Measurements from ENCODE around the gene CDKAL1.
"Not testable (repeated sequence)": the region's sequence is repeated elsewhere in the genome, so short reads cannot be mapped to it uniquely, and the experiment has no call there.

CDKAL1 gene

DNA sequence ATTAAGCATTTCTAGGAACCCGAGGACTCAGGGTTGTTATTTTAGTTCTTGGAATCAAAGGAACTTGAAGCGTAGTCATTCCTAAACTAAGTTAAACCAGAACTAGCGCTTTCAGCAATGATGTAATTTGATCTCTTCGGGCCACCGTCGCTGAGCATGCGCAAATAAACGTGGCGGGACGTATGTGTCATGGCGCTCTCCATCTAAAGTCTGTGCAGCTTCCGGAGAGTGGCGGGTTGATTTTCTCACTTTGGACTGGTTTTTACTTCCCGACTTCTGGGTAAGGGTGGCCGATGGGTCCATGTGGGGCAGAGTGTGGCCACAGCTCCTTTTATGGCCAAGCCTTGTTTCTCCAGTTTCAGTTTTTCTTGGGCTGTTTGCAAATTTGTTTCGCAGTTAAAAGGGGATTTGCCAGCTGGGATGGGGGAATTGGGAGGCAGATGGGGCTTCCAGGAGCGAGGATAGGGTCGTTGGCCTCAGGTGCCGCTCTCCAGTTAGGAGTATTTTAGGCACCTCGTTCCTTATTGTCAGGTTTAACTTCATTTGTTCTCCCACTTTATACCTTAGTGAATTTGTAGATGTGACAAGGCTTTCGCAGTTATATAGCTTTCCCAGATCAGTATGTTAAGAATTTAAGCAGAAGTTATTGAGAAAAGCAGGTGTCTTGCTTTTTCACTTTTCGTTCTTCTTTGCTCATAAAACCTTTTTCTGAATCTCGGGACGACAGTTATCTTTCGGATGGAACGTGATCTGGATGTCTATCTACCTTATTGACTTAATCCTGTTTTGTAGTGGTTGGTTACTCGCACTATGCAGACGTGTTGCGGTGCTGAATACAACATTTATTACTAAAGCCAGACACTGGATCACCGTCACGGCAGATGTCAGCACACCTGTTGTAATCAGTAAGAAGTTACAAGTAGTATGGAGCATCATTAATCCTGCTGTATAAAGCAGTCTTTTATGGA, at the start of gene CDKAL1:
Gene CDKAL1, plus strand, starts transcription at position 163 of the 968 bp plus-strand sequence. CDS start 11,894 bp downstream, outside the sequence.
- DNase-seq: peak; percentile 86

- DNase-seq: no peak
These were observed 47.6 kb upstream of the CDKAL1 start for GRCh38 chr6:20486641-20487040.

- DNase-seq: no peak
These were observed 46.4 kb upstream of the CDKAL1 start for GRCh38 chr6:20487669-20488375.

GRCh38 chr6:20490591-20490990, 43.7 kb upstream of the CDKAL1 start:
- DNase-seq: no peak

GRCh38 chr6:20492099-20492498, 42.2 kb upstream of the CDKAL1 start:
- DNase-seq: no peak

- no peak for DNase-seq
These were observed 36.8 kb upstream of the CDKAL1 start for GRCh38 chr6:20497216-20498040.

- no peak for DNase-seq
These were observed 36.2 kb upstream of the CDKAL1 start for GRCh38 chr6:20498041-20498385.

DNA sequence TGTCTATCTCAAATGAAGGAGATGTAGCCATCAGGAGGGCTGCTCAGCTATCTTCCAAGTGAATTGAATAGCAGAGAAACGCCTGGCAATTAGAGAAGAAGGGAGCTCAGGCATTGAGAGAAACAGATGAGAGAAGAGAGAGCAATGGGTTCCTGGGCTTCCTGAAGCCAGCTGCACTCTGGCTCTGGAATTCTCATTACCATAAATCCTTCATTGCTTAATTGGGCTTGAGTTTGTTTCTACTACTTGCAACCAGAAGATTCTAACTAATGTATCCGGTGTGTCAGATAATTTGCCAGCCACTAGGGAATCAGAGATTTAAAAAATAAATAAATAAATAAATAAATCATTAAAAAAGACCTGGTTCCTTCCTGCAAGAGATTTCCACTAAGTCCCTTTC, 25.0 kb upstream of the CDKAL1 start:
- no peak for DNase-seq

- DNase-seq: no peak
These were observed 22.4 kb upstream of the CDKAL1 start for GRCh38 chr6:20511852-20512251.

- not testable (repeated sequence) for DNase-seq
These were observed 9.0 kb upstream of the CDKAL1 start for GRCh38 chr6:20525208-20525607.

GRCh38 chr6:20529086-20529448, 5.2 kb upstream of the CDKAL1 start:
- peak; percentile 81 for DNase-seq

- DNase-seq: no peak
These were observed 1.4 kb upstream of the CDKAL1 start for GRCh38 chr6:20532881-20533280.

GRCh38 chr6:20533746-20534294, 437 bp upstream of the CDKAL1 start:
- no peak for DNase-seq

- no peak for DNase-seq
These were observed 3.9 kb downstream of the CDKAL1 start for GRCh38 chr6:20538131-20538662.

DNA sequence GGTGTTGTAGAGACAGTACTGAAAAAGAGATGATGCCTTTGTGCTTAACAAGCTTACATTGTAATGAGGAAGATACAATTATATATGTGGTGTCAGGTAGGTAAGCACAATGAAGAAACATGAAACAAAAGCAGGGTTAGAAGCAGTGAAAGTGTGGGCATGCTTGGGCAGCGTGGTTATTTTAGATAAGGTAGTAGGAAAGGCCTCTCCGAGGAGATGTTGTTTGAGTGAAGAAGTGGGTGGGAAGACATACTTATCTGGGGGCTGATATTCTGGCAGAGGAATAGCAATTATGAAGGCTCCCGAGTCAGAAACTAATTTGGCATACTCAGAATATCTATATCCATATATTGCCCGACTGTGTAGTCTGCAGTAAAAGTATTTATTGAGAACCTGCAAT, 4.7 kb downstream of the CDKAL1 start:
- DNase-seq: no peak

DNA sequence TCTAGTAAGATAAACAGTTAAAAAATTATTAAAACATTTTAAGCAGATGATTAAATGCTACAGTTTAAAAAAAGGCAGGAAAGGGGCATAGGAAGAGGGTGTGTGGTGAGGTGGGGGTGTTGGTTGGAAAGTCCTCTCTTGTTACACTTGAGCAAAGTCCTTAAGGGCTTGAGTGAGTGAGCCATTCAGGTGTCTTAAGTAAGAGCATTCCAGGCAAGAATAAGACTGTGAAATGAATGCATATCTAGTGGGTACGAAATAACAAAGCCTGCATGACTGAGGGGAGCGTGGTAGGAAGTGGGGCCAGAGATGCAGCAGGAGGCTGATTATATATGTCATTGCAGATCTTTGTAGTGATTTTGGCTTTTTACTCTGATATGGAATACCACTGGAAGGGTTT, 5.1 kb downstream of the CDKAL1 start:
- DNase-seq: no peak

DNA sequence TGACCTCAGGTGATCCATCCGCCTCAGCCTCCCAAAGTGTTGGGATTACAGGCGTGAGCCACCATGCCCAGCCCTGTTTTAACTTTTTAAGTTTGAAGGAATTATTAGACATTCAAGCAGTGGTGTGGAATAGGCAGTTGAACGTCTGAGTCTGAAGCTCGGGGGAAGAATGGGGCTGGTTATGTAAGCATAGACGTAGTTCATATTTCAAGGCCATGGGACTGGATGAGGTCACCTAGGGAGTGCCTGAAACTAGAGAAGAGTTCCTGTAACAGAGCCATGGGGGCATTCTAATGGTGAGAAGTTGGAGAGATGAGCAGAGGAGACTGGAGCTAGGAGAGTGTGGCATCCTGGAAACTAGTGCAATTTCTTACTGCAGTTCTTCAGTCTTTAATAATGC, 6.4 kb downstream of the CDKAL1 start:
- peak; percentile 72 for DNase-seq

- DNase-seq: no peak
These were observed 7.1 kb downstream of the CDKAL1 start for GRCh38 chr6:20541382-20541781.

DNA sequence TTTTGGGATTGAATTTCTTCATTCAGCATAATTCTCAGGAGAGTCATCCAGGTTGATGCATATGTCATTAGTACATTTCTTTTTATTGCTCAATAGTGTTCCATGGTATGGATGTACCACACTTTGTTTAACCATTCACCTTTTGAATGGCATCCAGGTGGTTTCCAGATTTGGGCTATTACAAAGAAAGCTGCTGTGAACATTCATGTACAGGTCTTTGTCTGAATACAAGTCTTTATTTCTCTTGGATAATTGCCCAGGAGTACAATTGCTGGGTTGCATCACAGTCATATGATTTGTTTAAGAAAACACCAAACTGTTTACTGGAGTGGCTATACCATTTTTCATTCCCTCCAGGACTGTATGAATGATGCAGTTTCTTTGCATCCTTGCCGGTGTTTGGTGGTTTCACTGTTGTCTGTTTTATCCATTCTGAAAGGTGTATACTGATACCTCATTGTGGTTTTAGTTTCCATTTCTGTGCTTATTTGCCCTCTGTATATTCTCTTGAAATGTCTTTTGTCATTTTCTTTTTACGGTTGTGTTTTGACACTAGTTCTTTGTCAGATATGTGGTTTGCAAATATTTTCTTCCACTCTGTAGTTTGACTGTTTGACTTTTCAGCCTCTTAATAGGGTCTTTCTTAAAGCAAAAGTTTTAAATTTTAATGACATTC, 8.8 kb downstream of the CDKAL1 start:
- DNase-seq: peak; percentile 93

GRCh38 chr6:20548264-20548663, 14.0 kb downstream of the CDKAL1 start:
- no peak for DNase-seq

- DNase-seq: not testable (repeated sequence)
These were observed 15.1 kb downstream of the CDKAL1 start for GRCh38 chr6:20549398-20549797.

GRCh38 chr6:20554326-20554725, 20.1 kb downstream of the CDKAL1 start:
- no peak for DNase-seq

Data from NCI-H2029 (cell line).